DMS 273 (cell line): ENCODE data around the gene ZNF727.
"Not testable (repeated sequence)": the region's sequence is repeated elsewhere in the genome, so short reads cannot be mapped to it uniquely, and the experiment has no call there.

ENCODE experiments used
- DNase-seq: peaks from one replicate; lab custom pipeline; 2025; ENCODE audit not compliant: unreplicated experiment; lab: John Stamatoyannopoulos, UW

ZNF727 gene

GRCh38 chr7:64045301-64046040 lies at the start of gene ZNF727:
ZNF727 (plus strand) TSS chr7:64045434; CDS start chr7:64045622, 188 bp downstream.
- peak; percentile 94 for DNase-seq

GRCh38 chr7:63998549-63998948 lies 46.7 kb upstream of the ZNF727 start, which contains the start of gene ZNF722:
ZNF722 (plus strand) TSS chr7:63998849; CDS start chr7:63998962, 113 bp downstream.
- DNase-seq: no peak

GRCh38 chr7:64015496-64015895 lies 29.7 kb upstream of the ZNF727 start:
- not testable (repeated sequence) for DNase-seq

GRCh38 chr7:64035388-64035787 lies 9.8 kb upstream of the ZNF727 start:
- DNase-seq: no peak

GRCh38 chr7:64037095-64037494 lies 8.1 kb upstream of the ZNF727 start:
- DNase-seq: no peak

GRCh38 chr7:64046041-64046389 lies 781 bp downstream of the ZNF727 start:
- peak; percentile 49 for DNase-seq

GRCh38 chr7:64077837-64078698 lies 32.8 kb downstream of the ZNF727 start:
- not testable (repeated sequence) for DNase-seq

GRCh38 chr7:64078699-64078994 lies 33.4 kb downstream of the ZNF727 start:
- no peak for DNase-seq

GRCh38 chr7:64087501-64087900 lies 42.3 kb downstream of the ZNF727 start:
- no peak for DNase-seq

GRCh38 chr7:64088863-64089262 lies 43.6 kb downstream of the ZNF727 start:
- DNase-seq: not testable (repeated sequence)
